HUES48 (cell line): ENCODE data around the gene BCAR3.

Experiments used
- H3K27ac ChIP-seq: one replicate; pipeline ENCODE4 v1.7.0; 2013; ENCODE audit warnings: low read depth, low read length, inconsistent platforms
- H3K27me3 ChIP-seq: 2 replicates; pipeline ENCODE4 v1.6.1; 2013; ENCODE audit warnings: mild to moderate bottlenecking, low read length; ENCODE audit not compliant: control insufficient read depth, insufficient read depth
- H3K36me3 ChIP-seq: 2 replicates; pipeline ENCODE4 v1.6.1; 2013; ENCODE audit warnings: low read length; ENCODE audit not compliant: control insufficient read depth, insufficient read depth
- H3K4me1 ChIP-seq: 2 replicates; pipeline ENCODE4 v1.6.1; 2013; ENCODE audit warnings: mild to moderate bottlenecking, low read length; ENCODE audit not compliant: control insufficient read depth, insufficient read depth
- H3K4me3 ChIP-seq: 2 replicates; pipeline ENCODE4 v1.5.1; 2013; ENCODE audit warnings: mild to moderate bottlenecking, low read depth, low read length
- H3K9ac ChIP-seq: 2 replicates; pipeline ENCODE4 v1.6.1; 2013; ENCODE audit warnings: mild to moderate bottlenecking, low read depth, low read length, moderate library complexity
- H3K9me3 ChIP-seq: 2 replicates; pipeline ENCODE4 v1.6.1; 2013; ENCODE audit warnings: low read length; ENCODE audit not compliant: control insufficient read depth, insufficient read depth

Gene BCAR3

DNA sequence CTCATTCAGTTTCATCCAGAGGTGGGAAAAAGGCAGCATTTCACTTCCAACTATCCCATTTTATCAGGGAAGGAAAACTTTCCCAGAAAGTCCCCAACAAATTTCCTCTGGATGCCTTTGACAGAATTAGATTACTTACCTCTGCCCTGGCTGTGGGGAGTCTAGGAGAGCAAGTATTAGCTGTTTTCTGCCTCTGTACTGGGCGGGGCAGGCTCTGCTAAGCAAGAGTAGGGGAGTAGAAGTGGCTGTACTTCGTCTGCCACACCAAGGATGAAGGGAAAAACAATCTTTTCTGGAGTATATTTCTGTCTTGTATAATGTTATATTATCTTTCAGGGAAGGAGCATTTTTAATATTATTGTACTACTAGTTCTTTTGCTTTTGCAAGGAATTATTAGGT is 155.2 kb downstream of the BCAR3 start:
- Histone ChIP-seq H3K9me3 (no peaks in the 10 kb centered on the region), H3K27ac (no peak overlapping the region), H3K36me3 (peaks cover 80% of the 10 kb centered on the region), H3K4me1 (peaks cover 6% of the 10 kb centered on the region; the same call in 1 of the 2 replicates), H3K27me3 (no peaks in the 10 kb centered on the region), H3K9ac (no peak overlapping the region), H3K4me3 (no peak overlapping the region)

DNA sequence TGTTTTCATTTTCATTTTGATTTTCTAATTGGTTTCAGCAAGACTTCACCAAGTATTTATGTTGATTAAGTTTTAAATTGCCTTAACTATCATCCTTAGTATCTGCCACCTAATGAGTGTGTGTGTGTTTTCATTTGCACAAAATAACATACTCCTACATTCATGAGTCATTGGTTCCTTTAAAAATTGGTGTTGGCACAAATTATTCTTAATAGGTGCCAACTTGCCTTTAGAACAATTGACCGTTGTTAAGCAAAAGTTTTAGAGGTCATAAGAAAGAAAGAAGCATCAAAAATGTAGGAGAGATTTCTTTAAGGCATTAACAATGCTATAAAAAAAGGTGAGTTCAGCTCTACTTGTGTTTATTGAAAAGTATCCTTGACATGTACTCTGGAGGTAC is 156.2 kb downstream of the BCAR3 start:
- Histone ChIP-seq H3K9ac (no peak overlapping the region), H3K4me3 (no peak overlapping the region), H3K27me3 (no peaks in the 10 kb centered on the region), H3K4me1 (peaks cover 8% of the 10 kb centered on the region; the same call in 1 of the 2 replicates), H3K36me3 (peaks cover 71% of the 10 kb centered on the region), H3K27ac (no peak overlapping the region), H3K9me3 (no peaks in the 10 kb centered on the region)

DNA sequence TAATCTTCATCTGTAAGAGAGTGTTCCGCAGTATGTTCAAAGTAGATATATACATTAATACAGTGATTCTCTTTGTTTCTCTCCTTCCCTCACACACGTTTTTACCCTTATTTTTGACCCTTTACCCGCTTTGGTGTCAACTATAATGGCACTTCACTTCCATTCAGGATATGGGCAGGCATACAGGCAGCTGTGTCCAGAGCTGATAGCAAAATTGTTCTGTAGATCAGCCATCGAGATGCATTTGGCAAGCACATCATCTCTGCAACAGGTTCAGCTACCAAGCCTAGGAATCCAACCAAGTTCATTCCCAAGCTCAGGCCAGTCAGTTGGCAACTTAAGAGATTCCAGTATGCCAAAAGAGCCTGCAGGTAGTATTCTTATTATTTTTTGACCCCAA is 158.9 kb downstream of the BCAR3 start:
- no peaks in the 10 kb centered on the region for H3K27me3 ChIP-seq
- no peak overlapping the region for H3K9ac ChIP-seq
- peaks cover 8% of the 10 kb centered on the region; the same call in 1 of the 2 replicates for H3K4me1 ChIP-seq
- no peak overlapping the region for H3K27ac ChIP-seq
- no peaks in the 10 kb centered on the region for H3K9me3 ChIP-seq
- H3K4me3 ChIP-seq: no peak overlapping the region
- peaks cover 51% of the 10 kb centered on the region for H3K36me3 ChIP-seq

DNA sequence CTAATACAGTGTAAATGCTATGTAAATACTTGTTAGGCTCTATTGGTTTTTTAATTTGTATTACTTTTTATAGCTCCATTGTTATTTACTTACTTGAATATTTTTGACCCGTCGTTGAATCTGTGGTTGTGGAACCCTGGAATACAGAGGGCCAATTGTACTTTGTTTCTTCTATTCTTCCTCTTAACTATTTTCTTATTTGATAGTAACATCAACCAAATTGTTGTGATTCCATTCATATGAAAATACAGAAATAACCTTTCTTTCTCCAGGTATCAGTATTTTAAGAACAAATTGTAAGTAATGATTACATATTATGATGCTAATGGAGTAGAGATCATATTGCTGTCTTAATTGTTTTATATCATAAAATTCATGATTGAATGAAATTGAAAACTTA is 160.0 kb downstream of the BCAR3 start:
- H3K9me3 ChIP-seq: no peaks in the 10 kb centered on the region

DNA sequence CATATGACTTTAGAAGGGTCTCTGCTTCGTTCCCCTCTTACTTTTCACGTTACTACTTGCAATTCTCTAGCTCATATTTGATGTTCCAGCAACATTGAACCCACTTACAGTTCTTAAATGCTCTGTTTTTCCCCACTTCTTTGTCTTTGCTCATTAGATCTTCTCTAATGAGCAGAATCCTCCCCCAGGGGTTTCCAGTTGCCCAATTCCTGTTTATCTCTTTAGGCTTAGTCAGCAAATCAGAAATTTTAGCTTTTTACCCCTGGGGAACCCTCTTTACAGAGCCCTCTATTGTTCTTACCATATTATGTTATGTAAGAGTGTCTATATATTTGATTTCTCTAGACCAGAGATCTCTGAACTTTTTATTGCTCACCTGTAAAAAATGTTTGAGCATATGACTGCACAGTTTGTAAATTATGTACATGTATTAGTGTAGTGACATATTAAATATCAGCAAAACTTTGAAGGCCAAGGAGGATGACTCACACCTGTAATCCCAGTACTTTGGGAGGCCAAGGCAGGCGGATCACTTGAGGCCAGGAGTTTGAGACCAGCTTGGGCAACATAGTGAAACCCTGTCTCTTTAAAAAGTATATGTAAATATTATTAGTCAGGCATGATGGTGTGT is 162.3 kb downstream of the BCAR3 start:
- H3K27me3 ChIP-seq: no peaks in the 10 kb centered on the region
- no peak overlapping the region for H3K27ac ChIP-seq
- no peak overlapping the region for H3K9ac ChIP-seq
- no peak overlapping the region for H3K4me3 ChIP-seq
- 0 out of 2 replicates have a peak, but pooled peaks cover 4% of the 10 kb centered on the region for H3K4me1 ChIP-seq
- H3K36me3 ChIP-seq: peaks cover 25% of the 10 kb centered on the region
- no peaks in the 10 kb centered on the region for H3K9me3 ChIP-seq

More for the DNA sequence above, 160.0 kb downstream of the BCAR3 start:
- Histone ChIP-seq H3K4me1 (peaks cover 8% of the 10 kb centered on the region; the same call in 1 of the 2 replicates), H3K27ac (no peak overlapping the region), H3K36me3 (peaks cover 46% of the 10 kb centered on the region), H3K27me3 (no peaks in the 10 kb centered on the region), H3K9ac (no peak overlapping the region), H3K4me3 (no peak overlapping the region)

DNA sequence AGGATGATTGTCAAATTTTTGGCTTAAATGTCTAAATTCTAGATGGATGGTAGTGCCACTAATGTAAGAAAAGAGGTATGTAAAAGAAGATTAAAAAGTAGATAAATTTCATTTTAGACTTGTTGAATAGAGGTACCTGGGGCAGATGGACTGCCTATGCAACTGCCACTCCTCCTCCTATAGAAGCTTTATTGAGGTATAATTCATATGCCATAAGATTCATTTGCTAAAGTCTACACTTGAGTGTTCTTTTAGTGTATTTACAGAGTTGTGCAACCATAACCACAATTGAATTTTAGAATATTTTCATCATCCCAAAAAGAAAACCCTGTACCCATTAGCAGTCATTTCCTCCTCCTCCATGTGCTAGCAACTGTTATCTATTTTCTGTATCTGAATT is 163.1 kb downstream of the BCAR3 start:
- Histone ChIP-seq H3K36me3 (peaks cover 18% of the 10 kb centered on the region), H3K27ac (no peak overlapping the region), H3K4me3 (no peak overlapping the region), H3K4me1 (0 out of 2 replicates have a peak, but pooled peaks cover 4% of the 10 kb centered on the region), H3K27me3 (no peaks in the 10 kb centered on the region), H3K9me3 (no peaks in the 10 kb centered on the region), H3K9ac (no peak overlapping the region)

DNA sequence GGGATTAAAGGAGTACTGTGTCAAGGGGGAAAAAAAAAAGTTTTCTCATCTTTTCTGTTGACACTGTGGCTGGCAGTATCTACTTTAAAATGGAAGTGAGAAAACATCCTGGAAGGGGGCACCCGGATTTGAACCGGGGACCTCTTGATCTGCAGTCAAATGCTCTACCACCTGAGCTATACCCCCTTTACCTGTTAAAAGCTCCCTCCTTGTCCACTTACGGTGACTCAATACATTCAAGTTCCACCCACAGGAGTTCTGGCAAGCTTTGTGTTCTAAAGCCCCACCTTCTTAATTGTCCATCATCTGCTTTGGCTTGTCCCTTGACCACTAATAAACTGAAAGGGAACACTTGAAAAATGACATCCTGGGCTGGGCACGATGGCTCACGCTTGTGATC is 165.5 kb downstream of the BCAR3 start:
- Histone ChIP-seq H3K4me3 (no peak overlapping the region), H3K9ac (no peak overlapping the region), H3K27me3 (no peaks in the 10 kb centered on the region), H3K36me3 (peaks cover 2% of the 10 kb centered on the region; the same call in 1 of the 2 replicates), H3K27ac (no peak overlapping the region), H3K9me3 (no peaks in the 10 kb centered on the region), H3K4me1 (0 out of 2 replicates have a peak, but pooled peaks cover under 1% of the 10 kb centered on the region)
